ENCODE results near the gene HDAC10.

Gene HDAC10

DNA sequence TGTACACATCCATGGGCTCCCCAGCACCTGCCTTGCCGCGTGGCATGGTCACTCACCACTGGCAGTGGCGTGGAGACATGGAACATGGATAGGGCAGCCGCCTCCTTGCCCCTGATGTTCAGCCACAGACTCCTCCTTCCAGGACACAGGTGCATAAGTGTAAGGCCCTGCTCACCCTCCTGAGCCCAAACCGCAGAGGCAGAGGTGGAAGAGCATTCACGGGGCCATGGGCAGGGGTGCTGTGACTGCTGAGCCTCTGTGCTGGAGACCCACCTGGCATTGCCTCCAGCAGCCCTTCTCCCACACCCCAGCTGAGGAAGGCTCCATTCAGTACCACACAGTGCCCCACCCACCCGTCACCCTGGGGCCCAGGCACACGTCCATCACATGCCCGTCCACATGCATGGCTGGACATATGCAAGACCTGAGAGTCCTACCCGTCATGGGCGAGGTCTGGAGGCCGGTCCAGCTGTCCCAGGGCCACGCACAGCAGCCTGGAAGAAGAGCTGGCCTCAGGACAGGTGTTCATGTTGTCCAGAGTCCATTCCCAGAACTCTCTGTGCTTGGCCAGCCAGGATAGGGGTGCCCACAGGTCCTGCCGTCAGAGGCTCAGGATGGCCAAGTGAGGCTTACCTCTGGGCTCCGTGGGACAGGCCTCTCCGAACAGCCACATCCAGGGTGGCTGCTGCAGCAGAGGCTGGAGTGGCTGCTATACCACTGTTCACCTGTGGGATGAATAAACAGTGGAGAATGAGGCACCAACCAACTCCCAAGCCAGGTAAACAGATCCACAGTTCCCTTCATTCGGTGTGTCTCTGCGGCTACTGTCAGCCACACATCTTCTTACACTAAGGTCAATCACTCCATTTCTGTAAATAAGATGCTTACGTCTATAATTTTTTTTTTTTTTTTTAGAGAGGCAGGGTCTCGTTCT, 4.6 kb downstream of the HDAC10 start:
- H3K27me3 ChIP-seq (ENCODE audit: control insufficient read depth, insufficient read depth, low read length, poor library complexity, severe bottlenecking): no peaks in the 10 kb centered on the region
- no peaks in the 10 kb centered on the region for H3K9me3 ChIP-seq (ENCODE audit: control insufficient read depth, low read length)
- 91% methylated on average over 20 of the region's 20 CpGs for WGBS, 2 experiments
- H3K4me1 ChIP-seq (ENCODE audit: control insufficient read depth, insufficient read depth, low read length): peaks cover 23% of the 10 kb centered on the region
- H3K36me3 ChIP-seq (ENCODE audit: control insufficient read depth, insufficient read depth, low read length): no peaks in the 10 kb centered on the region
- H3K27ac ChIP-seq (ENCODE audit: insufficient read depth, low read depth, low read length, poor library complexity, severe bottlenecking): no peak overlapping the region
- H3K4me3 ChIP-seq (ENCODE audit: insufficient read depth, low read depth, low read length): no peak overlapping the region

DNA sequence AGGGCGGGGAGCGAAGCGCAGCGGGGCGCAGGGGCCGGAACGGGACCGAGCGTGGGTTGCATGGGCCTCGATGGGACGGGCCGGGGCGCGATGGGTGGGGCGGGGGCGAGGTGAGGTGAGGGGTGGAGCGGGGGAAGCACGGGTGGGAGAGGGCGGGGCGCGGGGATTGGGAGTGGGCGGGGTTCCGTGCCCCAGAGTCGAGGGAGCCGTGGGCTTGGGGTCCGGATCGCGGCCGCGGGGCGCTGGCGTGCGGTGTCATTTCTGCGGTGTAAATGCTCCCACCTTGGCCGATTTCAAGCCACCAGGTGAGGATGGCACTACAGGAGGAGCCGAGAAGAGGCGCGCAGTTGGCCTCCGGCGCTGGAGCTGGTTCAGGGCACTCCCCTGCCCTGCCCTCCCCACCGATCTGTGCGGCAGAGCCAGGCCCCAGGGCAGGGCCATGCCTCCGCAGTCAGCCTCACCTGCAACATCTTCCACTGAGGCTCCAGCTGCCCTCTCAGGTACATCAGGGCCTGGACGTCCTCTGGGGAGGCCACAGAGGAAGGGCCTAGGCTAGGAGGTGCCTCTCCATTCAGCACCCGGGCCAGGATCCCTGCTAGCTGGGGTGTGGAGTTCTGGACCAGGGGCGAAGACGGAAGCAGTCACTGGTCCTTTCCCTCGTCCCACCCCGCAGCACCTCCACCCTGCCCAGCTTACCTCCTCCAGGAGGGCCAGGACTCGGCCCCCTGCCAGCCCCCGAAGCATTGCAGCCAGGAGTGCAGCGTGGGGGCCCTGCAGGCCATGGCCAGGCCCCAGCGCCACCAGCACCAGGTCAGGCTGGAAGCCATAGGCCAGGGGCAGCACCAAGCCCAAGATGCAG, 5.6 kb downstream of the HDAC10 start:
- H3K36me3 ChIP-seq (ENCODE audit: control insufficient read depth, insufficient read depth, low read length): no peaks in the 10 kb centered on the region
- peak overlapping the region; percentile 96 for H3K4me3 ChIP-seq (ENCODE audit: insufficient read depth, low read depth, low read length)
- H3K9me3 ChIP-seq (ENCODE audit: control insufficient read depth, low read length): no peaks in the 10 kb centered on the region
- peak overlapping the region; percentile 26 for H3K27ac ChIP-seq (ENCODE audit: insufficient read depth, low read depth, low read length, poor library complexity, severe bottlenecking)
- H3K27me3 ChIP-seq (ENCODE audit: control insufficient read depth, insufficient read depth, low read length, poor library complexity, severe bottlenecking): no peaks in the 10 kb centered on the region
- H3K4me1 ChIP-seq (ENCODE audit: control insufficient read depth, insufficient read depth, low read length): peaks cover 21% of the 10 kb centered on the region
- WGBS, 2 experiments: 17 to 19% methylated on average over 53 of the region's 53 CpGs

DNA sequence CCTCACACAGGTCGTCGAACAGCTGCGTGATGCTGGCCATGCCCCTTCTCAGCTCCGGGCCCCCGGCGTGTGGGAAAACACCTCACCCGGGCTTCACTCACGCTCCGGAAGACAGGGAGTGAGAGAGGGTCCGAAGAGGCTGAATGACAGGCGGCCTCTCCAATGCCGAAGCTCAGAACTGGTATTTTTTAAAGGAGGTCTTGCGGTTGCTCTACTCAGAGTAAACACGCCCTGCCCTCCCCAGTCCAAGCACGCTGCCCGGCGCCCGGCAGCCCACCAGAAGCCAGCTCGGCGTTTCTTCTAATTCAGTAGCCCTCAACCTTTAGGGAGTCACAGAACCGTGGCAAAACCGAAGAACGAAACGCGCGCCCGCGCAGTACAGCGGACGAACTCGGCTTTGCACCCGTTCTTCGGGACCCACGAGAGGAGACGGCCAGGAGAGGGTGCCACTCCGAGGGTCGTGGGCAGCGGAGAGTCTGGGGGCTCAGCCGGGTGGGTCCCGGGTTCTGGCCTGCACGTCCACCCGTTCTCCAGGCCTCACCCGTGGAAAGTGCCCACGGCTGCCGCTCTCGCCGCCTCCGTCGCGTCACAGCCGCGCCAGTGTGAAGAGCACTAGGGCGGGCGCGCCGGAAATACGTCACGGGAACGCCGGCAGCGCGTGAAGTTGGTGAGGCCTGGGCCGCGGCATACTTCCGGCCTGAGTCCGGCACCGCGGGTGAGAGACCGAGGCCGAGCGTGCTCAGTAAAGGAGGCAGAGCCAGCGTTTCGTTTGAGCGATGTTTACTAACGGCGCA, 6.4 kb downstream of the HDAC10 start, which contains the start of gene TUBGCP6:
TUBGCP6 (minus strand) TSS at position 604 of the 794 bp plus-strand sequence; CDS start at position 40, 564 bp downstream.
- no peaks in the 10 kb centered on the region for H3K27me3 ChIP-seq (ENCODE audit: control insufficient read depth, insufficient read depth, low read length, poor library complexity, severe bottlenecking)
- peaks cover 5% of the 10 kb centered on the region for H3K36me3 ChIP-seq (ENCODE audit: control insufficient read depth, insufficient read depth, low read length)
- WGBS, 2 experiments: 1% methylated on average over 76 of the region's 76 CpGs
- peak within 1 kb of the TSS; percentile 96 for H3K4me3 ChIP-seq (ENCODE audit: insufficient read depth, low read depth, low read length)
- peak within 1 kb of the TSS; percentile 40 for H3K27ac ChIP-seq (ENCODE audit: insufficient read depth, low read depth, low read length, poor library complexity, severe bottlenecking)
- peaks cover 13% of the 10 kb centered on the region for H3K4me1 ChIP-seq (ENCODE audit: control insufficient read depth, insufficient read depth, low read length)
- no peaks in the 10 kb centered on the region for H3K9me3 ChIP-seq (ENCODE audit: control insufficient read depth, low read length)

- H3K9me3 ChIP-seq (ENCODE audit: control insufficient read depth, low read length): no peaks in the 10 kb centered on the region
- no peaks in the 10 kb centered on the region for H3K27me3 ChIP-seq (ENCODE audit: control insufficient read depth, insufficient read depth, low read length, poor library complexity, severe bottlenecking)
- H3K36me3 ChIP-seq (ENCODE audit: control insufficient read depth, insufficient read depth, low read length): peaks cover 8% of the 10 kb centered on the region
- WGBS, 2 experiments: 61 to 62% methylated on average over 27 of the region's 27 CpGs
- H3K4me1 ChIP-seq (ENCODE audit: control insufficient read depth, insufficient read depth, low read length): peaks cover 13% of the 10 kb centered on the region
- no peak overlapping the region for H3K27ac ChIP-seq (ENCODE audit: insufficient read depth, low read depth, low read length, poor library complexity, severe bottlenecking)
- peak overlapping the region; percentile 96 for H3K4me3 ChIP-seq (ENCODE audit: insufficient read depth, low read depth, low read length)
Observed at GRCh38 chr22:50243685-50244419, 7.2 kb downstream of the HDAC10 start.

DNA sequence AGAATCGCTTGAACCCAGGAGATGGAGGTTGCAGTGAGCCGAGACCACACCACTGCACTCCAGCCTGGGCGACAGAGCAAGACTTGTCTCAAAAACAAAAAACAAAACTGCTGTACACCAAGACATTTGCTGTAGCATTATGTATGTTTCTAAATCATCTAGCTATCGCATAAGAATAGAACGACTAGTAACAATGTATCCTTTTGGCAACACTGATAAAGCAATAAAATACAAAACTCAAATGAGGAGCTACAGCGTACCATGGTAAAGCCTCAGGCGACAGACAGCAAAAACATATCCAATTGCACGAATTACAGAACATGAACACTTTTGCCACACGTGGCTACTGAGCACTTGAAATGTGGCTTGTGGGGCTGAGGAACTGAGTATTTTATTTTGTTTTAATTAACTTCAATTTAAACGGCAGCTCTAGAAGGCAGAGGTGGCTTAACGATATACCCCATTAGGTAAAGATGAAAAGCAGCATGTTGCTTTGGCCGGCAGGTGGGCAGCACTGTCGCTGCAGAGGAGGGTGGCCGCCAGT, 8.6 kb downstream of the HDAC10 start:
- H3K4me3 ChIP-seq (ENCODE audit: insufficient read depth, low read depth, low read length): peak overlapping the region; percentile 13
- peaks cover 8% of the 10 kb centered on the region for H3K36me3 ChIP-seq (ENCODE audit: control insufficient read depth, insufficient read depth, low read length)
- H3K27me3 ChIP-seq (ENCODE audit: control insufficient read depth, insufficient read depth, low read length, poor library complexity, severe bottlenecking): no peaks in the 10 kb centered on the region
- no peaks in the 10 kb centered on the region for H3K9me3 ChIP-seq (ENCODE audit: control insufficient read depth, low read length)
- no peak overlapping the region for H3K27ac ChIP-seq (ENCODE audit: insufficient read depth, low read depth, low read length, poor library complexity, severe bottlenecking)
- WGBS, 2 experiments: 89 to 94% methylated on average over 14 of the region's 14 CpGs
- peaks cover 13% of the 10 kb centered on the region for H3K4me1 ChIP-seq (ENCODE audit: control insufficient read depth, insufficient read depth, low read length)

DNA sequence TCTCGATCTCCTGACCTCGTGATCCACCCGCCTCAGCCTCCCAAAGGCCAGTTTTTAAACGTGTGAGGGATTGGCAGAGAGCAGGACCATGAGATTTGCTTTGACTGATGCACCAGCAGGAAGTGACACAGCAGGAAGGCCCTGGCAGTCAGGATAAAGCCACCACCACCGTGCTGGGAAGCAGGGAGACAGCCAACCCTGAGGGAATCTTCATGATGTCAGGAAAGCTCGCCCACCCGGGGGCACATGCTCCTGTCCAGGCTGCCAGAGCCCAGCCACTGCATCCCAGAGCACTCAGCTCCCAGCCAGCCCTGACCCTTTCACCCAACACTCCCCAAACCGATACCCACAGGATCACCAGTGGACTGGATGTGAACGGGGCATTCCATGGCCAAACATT, 12.3 kb downstream of the HDAC10 start:
- WGBS, 2 experiments: 88 to 89% methylated on average over 9 of the region's 9 CpGs
- H3K36me3 ChIP-seq (ENCODE audit: control insufficient read depth, insufficient read depth, low read length): peaks cover 8% of the 10 kb centered on the region
- H3K4me1 ChIP-seq (ENCODE audit: control insufficient read depth, insufficient read depth, low read length): peaks cover 5% of the 10 kb centered on the region
- H3K27me3 ChIP-seq (ENCODE audit: control insufficient read depth, insufficient read depth, low read length, poor library complexity, severe bottlenecking): no peaks in the 10 kb centered on the region
- H3K27ac ChIP-seq (ENCODE audit: insufficient read depth, low read depth, low read length, poor library complexity, severe bottlenecking): no peak overlapping the region
- no peaks in the 10 kb centered on the region for H3K9me3 ChIP-seq (ENCODE audit: control insufficient read depth, low read length)
- H3K4me3 ChIP-seq (ENCODE audit: insufficient read depth, low read depth, low read length): no peak overlapping the region

DNA sequence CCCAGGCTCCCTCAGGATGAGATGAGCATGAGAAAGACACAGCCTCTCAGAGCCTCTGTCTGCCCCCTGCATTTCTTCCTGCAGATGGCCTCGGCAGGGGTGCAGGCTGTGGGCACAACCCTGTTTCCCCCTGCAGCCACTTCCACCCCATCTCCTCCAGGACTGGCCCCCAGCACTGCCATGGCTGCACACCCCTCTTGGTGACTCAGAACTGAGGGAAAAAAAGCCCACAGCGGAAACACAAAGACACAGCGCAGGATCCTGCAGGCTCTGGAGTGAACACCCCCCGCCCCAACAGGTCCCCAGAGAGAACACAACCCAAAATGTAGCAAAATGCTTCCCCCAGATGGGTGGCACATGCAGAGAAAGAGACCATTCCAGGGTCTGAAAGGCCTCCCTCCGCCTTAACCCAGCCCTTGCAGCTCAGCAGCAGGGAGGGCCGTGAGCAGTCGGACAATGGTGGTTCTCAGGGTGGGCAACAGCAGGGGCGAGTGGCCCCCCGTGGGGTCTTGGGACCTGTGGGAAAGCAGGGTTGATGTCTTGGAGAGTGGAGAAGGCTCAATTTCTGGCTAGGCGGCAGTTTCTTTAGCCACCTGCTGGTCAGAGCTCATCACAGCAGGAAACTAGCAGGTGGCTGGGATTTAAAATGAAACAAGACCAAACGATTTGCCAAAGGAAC, 14.2 kb downstream of the HDAC10 start:
- H3K9me3 ChIP-seq (ENCODE audit: control insufficient read depth, low read length): no peaks in the 10 kb centered on the region
- WGBS, 2 experiments: 80 to 84% methylated on average over 11 of the region's 11 CpGs

DNA sequence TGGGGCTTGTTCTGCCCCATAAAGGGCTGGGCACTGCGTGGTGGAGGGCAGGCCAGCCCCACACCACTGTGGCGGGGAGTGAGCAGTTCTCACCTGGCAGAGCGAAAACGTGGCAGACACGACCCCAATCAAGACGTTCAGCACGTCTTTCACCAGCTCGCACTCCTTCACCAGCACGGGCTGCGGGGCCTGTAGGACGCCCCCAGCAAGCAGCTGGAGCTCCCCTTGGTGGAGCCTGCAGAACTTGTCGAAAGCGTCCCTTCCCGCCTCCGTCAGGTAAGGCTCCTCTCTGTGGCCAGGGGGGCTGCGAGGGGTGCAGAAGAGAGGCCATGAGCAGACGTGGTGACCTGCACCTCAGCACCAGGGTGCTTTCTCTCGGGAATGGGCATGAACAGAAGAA, 17.8 kb downstream of the HDAC10 start:
- Histone ChIP-seq H3K36me3 (ENCODE audit: control insufficient read depth, insufficient read depth, low read length) (peaks cover 4% of the 10 kb centered on the region), H3K4me1 (ENCODE audit: control insufficient read depth, insufficient read depth, low read length) (no peaks in the 10 kb centered on the region), H3K9me3 (ENCODE audit: control insufficient read depth, low read length) (no peaks in the 10 kb centered on the region), H3K27ac (ENCODE audit: insufficient read depth, low read depth, low read length, poor library complexity, severe bottlenecking) (no peak overlapping the region), H3K4me3 (ENCODE audit: insufficient read depth, low read depth, low read length) (no peak overlapping the region), H3K27me3 (ENCODE audit: control insufficient read depth, insufficient read depth, low read length, poor library complexity, severe bottlenecking) (no peaks in the 10 kb centered on the region)
- 92 to 94% methylated on average over 18 of the region's 18 CpGs for WGBS, 2 experiments

More for the DNA sequence above, 14.2 kb downstream of the HDAC10 start:
- H3K27ac ChIP-seq (ENCODE audit: insufficient read depth, low read depth, low read length, poor library complexity, severe bottlenecking): no peak overlapping the region
- no peak overlapping the region for H3K4me3 ChIP-seq (ENCODE audit: insufficient read depth, low read depth, low read length)
- no peaks in the 10 kb centered on the region for H3K4me1 ChIP-seq (ENCODE audit: control insufficient read depth, insufficient read depth, low read length)
- peaks cover 8% of the 10 kb centered on the region for H3K36me3 ChIP-seq (ENCODE audit: control insufficient read depth, insufficient read depth, low read length)
- H3K27me3 ChIP-seq (ENCODE audit: control insufficient read depth, insufficient read depth, low read length, poor library complexity, severe bottlenecking): no peaks in the 10 kb centered on the region
